MM.1S (cell line): ENCODE measurements around the gene FGGY.

Experiments
- DNase-seq: peaks from one replicate; pipeline ENCODE4 v3.0.0-alpha.2; 2015
- H2AFZ ChIP-seq: fragments of 300-600 bp; sonication (generic); 2 replicates; pipeline ENCODE4 v1.6.0; 2016; ENCODE audit warnings: antibody characterized with exemption, low read length
- H3F3A ChIP-seq: fragments of 300-600 bp; sonication (generic); 2 replicates; pipeline ENCODE4 v1.6.1; 2016; ENCODE audit warnings: mild to moderate bottlenecking, antibody characterized with exemption, low read length, moderate library complexity, mixed read lengths; ENCODE audit not compliant: insufficient read depth
- H3K27ac ChIP-seq: fragments of 300-600 bp; sonication (generic); 2 replicates; pipeline ENCODE4 v1.5.1; 2016; ENCODE audit warnings: mild to moderate bottlenecking, low read length
- H3K27me3 ChIP-seq: fragments of 300-600 bp; sonication (generic); replicated peaks from 2 replicates; pipeline ENCODE4 v1.6.0; 2016; ENCODE audit warnings: low read length; ENCODE audit not compliant: insufficient read depth
- H3K36me3 ChIP-seq: fragments of 300-600 bp; sonication (generic); replicated peaks from 2 replicates; pipeline ENCODE4 v1.6.1; 2016; ENCODE audit warnings: mild to moderate bottlenecking, low read length, mixed read lengths; ENCODE audit not compliant: insufficient read depth
- H3K4me1 ChIP-seq: fragments of 300-600 bp; sonication (generic); 2 replicates; pipeline ENCODE4 v1.6.1; 2016; ENCODE audit warnings: low read length, mixed read lengths
- H3K4me2 ChIP-seq: fragments of 300-600 bp; sonication (generic); 2 replicates; pipeline ENCODE4 v1.6.0; 2016; ENCODE audit warnings: low read depth, low read length
- H3K4me3 ChIP-seq: fragments of 300-600 bp; sonication (generic); 2 replicates; pipeline ENCODE4 v1.5.1; 2016; ENCODE audit warnings: low read length, mixed read lengths
- H3K79me2 ChIP-seq: fragments of 300-600 bp; sonication (generic); 2 replicates; pipeline ENCODE4 v1.6.1; 2016; ENCODE audit warnings: mixed run types, low read length, mixed read lengths
- H3K9ac ChIP-seq: fragments of 300-600 bp; sonication (generic); 2 replicates; pipeline ENCODE4 v1.6.1; 2016; ENCODE audit warnings: low read length, mixed read lengths
- H3K9me2 ChIP-seq: fragments of 300-600 bp; sonication (generic); replicated peaks from 2 replicates; pipeline ENCODE4 v1.6.1; 2016; ENCODE audit warnings: mild to moderate bottlenecking, low read length, mixed read lengths; ENCODE audit not compliant: insufficient read depth
- H3K9me3 ChIP-seq: fragments of 300-600 bp; sonication (generic); replicated peaks from 2 replicates; pipeline ENCODE4 v1.6.1; 2016; ENCODE audit warnings: mild to moderate bottlenecking, low read length, mixed read lengths; ENCODE audit not compliant: insufficient read depth
- H4K20me1 ChIP-seq: fragments of 300-600 bp; sonication (generic); 2 replicates; pipeline ENCODE4 v1.6.1; 2016; ENCODE audit warnings: mild to moderate bottlenecking, low read length, moderate library complexity, mixed read lengths; ENCODE audit not compliant: insufficient read depth
- CTCF ChIP-seq: fragments of 300-600 bp; sonication (generic); IDR thresholded peaks from 2 replicates; pipeline ENCODE4 v1.5.1; 2016; ENCODE audit warnings: antibody characterized with exemption, low read length, mixed read lengths
- EZH2 ChIP-seq: fragments of 300-600 bp; sonication (generic); optimal IDR thresholded peaks from 2 replicates; pipeline ENCODE3; 2017; ENCODE audit warnings: low read depth, mild to moderate bottlenecking, antibody characterized with exemption, low read length, mixed read lengths
- EZH2phosphoT487 ChIP-seq: fragments of 300-600 bp; sonication (generic); IDR thresholded peaks from 2 replicates; pipeline ENCODE4 v1.6.1; 2018; ENCODE audit warnings: antibody characterized with exemption, low read length

The FGGY gene

GRCh38 chr1:59697150-59697800 is 400.4 kb downstream of the FGGY start:
- peak; percentile 70 for DNase-seq
- TF ChIP-seq CTCF (no peak), EZH2phosphoT487 (no peak), EZH2 (no peak)
- Histone ChIP-seq H3K9ac (no peak overlapping the region), H3K4me2 (peak overlapping the region; percentile 11), H3K4me3 (no peak overlapping the region; the same call in 1 of the 2 replicates), H3F3A (no peaks in the 10 kb centered on the region), H3K27me3 (no peaks in the 10 kb centered on the region), H3K9me2 (no peaks in the 10 kb centered on the region), H3K27ac (peak overlapping the region; percentile 17; the same call in 1 of the 2 replicates), H3K9me3 (no peaks in the 10 kb centered on the region), H3K79me2 (no peaks in the 10 kb centered on the region), H2AFZ (0 out of 2 replicates have a peak overlapping the region, but pooled peaks have one; percentile 5), H3K4me1 (peaks cover 15% of the 10 kb centered on the region), H4K20me1 (no peaks in the 10 kb centered on the region), H3K36me3 (no peaks in the 10 kb centered on the region)

GRCh38 chr1:59698386-59698785 is 401.5 kb downstream of the FGGY start:
- TF ChIP-seq EZH2 (no peak), CTCF (no peak), EZH2phosphoT487 (no peak)
- H3K4me2 ChIP-seq = no peak overlapping the region
- H3K9ac ChIP-seq = no peak overlapping the region

GRCh38 chr1:59699227-59699847 is 402.4 kb downstream of the FGGY start:
- Histone ChIP-seq H3K4me2 (no peak overlapping the region), H3F3A (no peaks in the 10 kb centered on the region), H3K4me1 (peaks cover 15% of the 10 kb centered on the region), H3K36me3 (no peaks in the 10 kb centered on the region), H3K79me2 (no peaks in the 10 kb centered on the region), H4K20me1 (no peaks in the 10 kb centered on the region), H3K9ac (no peak overlapping the region), H3K4me3 (no peak overlapping the region), H3K9me3 (no peaks in the 10 kb centered on the region), H3K27me3 (no peaks in the 10 kb centered on the region), H3K27ac (no peak overlapping the region), H2AFZ (no peak overlapping the region), H3K9me2 (no peaks in the 10 kb centered on the region)
- DNase-seq = peak; percentile 63
- TF ChIP-seq EZH2phosphoT487 (no peak), CTCF (peak; percentile 92)

More at GRCh38 chr1:59698386-59698785, 401.5 kb downstream of the FGGY start:
- H3F3A ChIP-seq = no peaks in the 10 kb centered on the region
- no peak overlapping the region for H2AFZ ChIP-seq
- H3K9me3 ChIP-seq = no peaks in the 10 kb centered on the region
- H3K4me3 ChIP-seq = no peak overlapping the region
- no peaks in the 10 kb centered on the region for H4K20me1 ChIP-seq
- H3K27ac ChIP-seq = no peak overlapping the region
- H3K79me2 ChIP-seq = no peaks in the 10 kb centered on the region
- no peaks in the 10 kb centered on the region for H3K36me3 ChIP-seq
- no peaks in the 10 kb centered on the region for H3K27me3 ChIP-seq
- DNase-seq = no peak
- H3K9me2 ChIP-seq = no peaks in the 10 kb centered on the region
- H3K4me1 ChIP-seq = peaks cover 15% of the 10 kb centered on the region
